Measurements from ENCODE around the gene DBNDD1. TPM values are rescaled to one million over a fixed set of nuclear protein-coding genes. Genes with fewer than 3 reads are reported as not detected.

DBNDD1 gene
- total RNA-seq, 4 donors from 2014 or later, result 2.1 to 14.3 (median 5.1) TPM

DNA sequence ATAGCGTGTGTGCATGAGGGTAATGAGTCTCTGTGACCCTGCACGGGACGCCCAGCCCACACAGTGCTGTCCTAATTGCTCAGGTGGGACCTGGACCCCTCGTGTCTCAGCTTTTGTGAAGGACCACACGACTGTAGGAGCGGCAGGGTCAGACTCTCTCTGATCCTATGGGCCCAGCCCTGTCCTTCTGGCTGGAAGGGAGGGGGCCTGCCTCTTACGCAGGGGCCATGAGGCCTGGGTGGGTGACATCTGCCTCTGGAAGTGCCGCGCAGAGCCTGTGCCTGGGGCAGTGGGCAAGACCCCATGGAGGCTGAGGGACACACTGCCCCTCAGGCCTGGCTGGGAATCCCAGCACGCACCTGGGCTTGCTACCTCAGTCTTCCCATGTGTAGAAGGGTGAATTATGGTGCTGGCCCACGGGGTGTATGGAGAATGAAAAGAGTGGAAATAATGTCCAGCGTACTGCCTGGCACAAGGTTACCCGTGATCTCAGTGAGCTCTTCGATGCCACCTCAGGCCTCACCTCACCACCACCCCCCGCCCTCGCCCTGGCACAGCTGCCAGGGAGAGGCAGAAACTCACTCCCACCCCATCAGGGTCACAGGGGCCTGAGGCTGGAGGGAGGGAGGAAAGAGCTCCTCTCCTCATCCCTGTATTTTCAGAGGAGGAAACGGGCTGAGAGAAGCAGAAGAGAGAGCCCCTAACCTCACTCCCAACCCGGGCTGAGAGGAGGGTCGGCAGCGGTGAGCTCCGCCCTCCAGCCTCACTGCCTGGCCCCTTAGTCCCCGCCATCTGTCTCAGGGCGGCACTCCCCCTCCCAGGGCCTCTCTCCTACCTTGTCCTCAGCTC is 27.1 kb upstream of the DBNDD1 start:
- Histone ChIP-seq H3K4me1 (peaks cover 10 to 24% (median 22%) of the 10 kb centered on the region in 4 donors), H3K9me3 (no peaks in the 10 kb centered on the region), H3K27me3 (peaks cover 0 to 26% (median 4%) of the 10 kb centered on the region in 4 donors), H3K4me3 (peak overlapping the region; percentile 53 to 62 (median 56)), H3K36me3 (peaks cover 0 to 17% (median 12%) of the 10 kb centered on the region in 4 donors), H3K27ac (replicated peaks in 1 of 4) (peak overlapping the region in 2 of 4 donors; percentile 48 to 63)
- intact Hi-C loops (cut with DNase I), result no loop called here
- TF ChIP-seq, protein P1, sequence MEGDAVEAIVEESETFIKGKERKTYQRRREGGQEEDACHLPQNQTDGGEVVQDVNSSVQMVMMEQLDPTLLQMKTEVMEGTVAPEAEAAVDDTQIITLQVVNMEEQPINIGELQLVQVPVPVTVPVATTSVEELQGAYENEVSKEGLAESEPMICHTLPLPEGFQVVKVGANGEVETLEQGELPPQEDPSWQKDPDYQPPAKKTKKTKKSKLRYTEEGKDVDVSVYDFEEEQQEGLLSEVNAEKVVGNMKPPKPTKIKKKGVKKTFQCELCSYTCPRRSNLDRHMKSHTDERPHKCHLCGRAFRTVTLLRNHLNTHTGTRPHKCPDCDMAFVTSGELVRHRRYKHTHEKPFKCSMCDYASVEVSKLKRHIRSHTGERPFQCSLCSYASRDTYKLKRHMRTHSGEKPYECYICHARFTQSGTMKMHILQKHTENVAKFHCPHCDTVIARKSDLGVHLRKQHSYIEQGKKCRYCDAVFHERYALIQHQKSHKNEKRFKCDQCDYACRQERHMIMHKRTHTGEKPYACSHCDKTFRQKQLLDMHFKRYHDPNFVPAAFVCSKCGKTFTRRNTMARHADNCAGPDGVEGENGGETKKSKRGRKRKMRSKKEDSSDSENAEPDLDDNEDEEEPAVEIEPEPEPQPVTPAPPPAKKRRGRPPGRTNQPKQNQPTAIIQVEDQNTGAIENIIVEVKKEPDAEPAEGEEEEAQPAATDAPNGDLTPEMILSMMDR (IDR thresholded peaks at IDR 0.05), result no peak
- TF ChIP-seq EP300 (IDR thresholded peaks at IDR 0.05) (no peak), POLR2AphosphoS5 (IDR thresholded peaks at IDR 0.05) (no peak), POLR2A (IDR thresholded peaks at IDR 0.05; ENCODE audit: low read depth) (no peak)
- WGBS, result 55% methylated on average over 22 of the region's 23 CpGs
- no peak for DNase-seq (ENCODE audit: extremely low spot score)

DNA sequence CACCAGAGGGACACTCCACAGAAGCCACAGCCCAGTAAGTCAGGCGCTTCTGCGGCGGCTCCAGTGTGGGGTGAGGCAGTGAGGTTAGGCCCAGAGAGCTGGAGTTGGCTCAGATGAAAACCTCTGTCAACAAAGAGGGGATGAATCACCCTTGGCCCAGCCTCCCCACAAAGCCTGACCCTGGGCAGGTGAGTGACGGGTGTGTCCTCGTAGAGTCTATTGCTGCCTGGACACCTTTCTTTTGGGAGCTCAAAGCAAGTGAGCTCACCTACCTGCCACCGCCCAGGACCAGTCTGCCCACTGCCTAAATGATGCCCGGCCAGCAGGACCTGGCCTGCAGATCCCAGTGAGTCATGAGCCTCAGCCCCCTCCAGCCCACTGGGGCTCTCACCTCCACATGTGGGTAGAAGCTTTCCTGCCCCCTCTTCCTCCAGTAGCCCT is 24.9 kb upstream of the DBNDD1 start:
- H3K27ac ChIP-seq (replicated peaks in 1 of 4), result no peak overlapping the region
- peaks cover 0 to 38% (median 30%) of the 10 kb centered on the region in 4 donors for H3K36me3 ChIP-seq
- 92% methylated on average over 5 of the region's 7 CpGs for WGBS
- DNase-seq (ENCODE audit: extremely low spot score), result no peak
- H3K4me1 ChIP-seq, result peaks cover 10 to 24% (median 22%) of the 10 kb centered on the region in 4 donors
- H3K27me3 ChIP-seq, result peaks cover 0 to 26% (median 4%) of the 10 kb centered on the region in 4 donors
- H3K4me3 ChIP-seq, result no peak overlapping the region
- TF ChIP-seq POLR2AphosphoS5 (IDR thresholded peaks at IDR 0.05) (no peak), POLR2A (IDR thresholded peaks at IDR 0.05; ENCODE audit: low read depth) (no peak), EP300 (IDR thresholded peaks at IDR 0.05) (no peak)
- TF ChIP-seq, protein P1 (IDR thresholded peaks at IDR 0.05), result no peak
- H3K9me3 ChIP-seq, result no peaks in the 10 kb centered on the region
- intact Hi-C loops (cut with DNase I), result no loop called here

DNA sequence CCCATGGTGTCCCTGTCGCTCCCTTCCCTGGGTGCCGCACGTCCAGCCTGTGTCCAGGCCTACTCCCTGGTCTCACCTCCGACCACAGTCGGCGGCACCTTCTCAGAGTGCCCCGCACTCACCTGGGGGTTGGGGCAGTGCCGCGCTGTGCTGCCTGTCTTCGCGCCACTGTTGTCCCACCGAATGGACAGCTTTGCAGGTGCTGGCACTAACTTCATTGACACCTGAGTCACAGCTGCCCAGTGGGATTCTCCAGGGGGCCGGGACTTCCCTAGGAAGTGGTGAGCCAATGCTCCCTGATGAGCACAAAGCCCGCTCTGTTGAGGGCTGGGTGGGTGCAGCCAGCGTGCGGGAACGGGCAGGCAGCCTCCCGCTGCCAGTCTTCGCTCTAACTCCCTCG is 24.3 kb upstream of the DBNDD1 start:
- TF ChIP-seq POLR2AphosphoS5 (IDR thresholded peaks at IDR 0.05) (no peak), POLR2A (IDR thresholded peaks at IDR 0.05; ENCODE audit: low read depth) (no peak)
- TF ChIP-seq, protein P1 (IDR thresholded peaks at IDR 0.05), result no peak
- intact Hi-C loops (cut with DNase I), result no loop called here
- 91% methylated on average over 20 of the region's 20 CpGs for WGBS
- no peaks in the 10 kb centered on the region for H3K9me3 ChIP-seq
- no peak overlapping the region for H3K4me3 ChIP-seq
- DNase-seq (ENCODE audit: extremely low spot score), result no peak
- peaks cover 0 to 23% (median 4%) of the 10 kb centered on the region in 4 donors for H3K27me3 ChIP-seq
- peaks cover 10 to 24% (median 22%) of the 10 kb centered on the region in 4 donors for H3K4me1 ChIP-seq
- peaks cover under 1 to 44% (median 35%) of the 10 kb centered on the region in 4 donors for H3K36me3 ChIP-seq
- no peak overlapping the region for H3K27ac ChIP-seq (replicated peaks in 1 of 4)

DNA sequence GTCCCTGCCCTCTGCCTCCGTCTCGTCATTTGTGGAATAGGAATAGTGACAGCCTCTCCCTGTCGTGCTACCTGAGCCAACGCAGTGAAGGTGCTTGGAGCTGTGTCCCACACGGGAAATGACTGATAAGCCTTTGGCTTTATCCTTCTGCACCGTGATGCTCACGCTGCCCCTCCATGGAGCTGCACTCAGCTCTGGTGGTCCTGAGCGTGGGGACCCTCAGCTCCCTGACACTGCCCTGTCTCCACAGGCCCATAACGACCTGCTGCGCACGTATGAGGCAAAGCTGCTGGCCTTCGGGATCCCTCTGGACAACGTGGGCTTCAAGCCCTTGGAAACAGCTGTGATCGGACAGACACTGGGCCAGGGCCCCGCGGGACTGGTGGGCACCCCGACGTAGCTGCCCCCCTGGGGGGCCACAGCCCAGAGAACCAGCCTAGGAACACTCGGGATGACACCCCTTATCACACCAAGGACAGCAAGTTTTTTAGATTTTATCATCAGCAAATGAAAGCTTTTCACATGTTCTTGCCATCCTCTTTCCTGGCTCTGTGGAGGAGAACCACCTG is 23.8 kb upstream of the DBNDD1 start:
- TF ChIP-seq POLR2AphosphoS5 (IDR thresholded peaks at IDR 0.05) (no peak), EP300 (IDR thresholded peaks at IDR 0.05) (no peak), POLR2A (IDR thresholded peaks at IDR 0.05; ENCODE audit: low read depth) (no peak)
- TF ChIP-seq, protein P1 (IDR thresholded peaks at IDR 0.05), result no peak
- Histone ChIP-seq H3K4me3 (no peak overlapping the region), H3K27ac (replicated peaks in 1 of 4) (no peak overlapping the region)

More for the DNA sequence above, 23.8 kb upstream of the DBNDD1 start:
- peaks cover 6 to 48% (median 40%) of the 10 kb centered on the region in 4 donors for H3K36me3 ChIP-seq
- H3K9me3 ChIP-seq, result no peaks in the 10 kb centered on the region
- intact Hi-C loops (cut with DNase I), result no loop called here
- WGBS, result 92% methylated on average over 8 of the region's 19 CpGs
- DNase-seq (ENCODE audit: extremely low spot score), result no peak
- H3K27me3 ChIP-seq, result peaks cover 0 to 19% (median 4%) of the 10 kb centered on the region in 4 donors
- H3K4me1 ChIP-seq, result peaks cover 10 to 19% (median 19%) of the 10 kb centered on the region in 4 donors
